ENCODE data around the gene MAPK11.

- TF ChIP-seq CTCF (optimal IDR thresholded peaks at IDR 0.05 in 1 of 3, IDR thresholded peaks at IDR 0.05 in 1 of 3, conservative IDR thresholded peaks at IDR 0.05 in 1 of 3; ENCODE audit: extremely low read depth in 1 of 3, insufficient read depth in 2 of 3, low read length in 3 of 3) (no peak), EZH2 (IDR thresholded peaks at IDR 0.05; ENCODE audit: low read length) (no peak)
These were observed 2.0 kb upstream of the MAPK11 start for GRCh38 chr22:50272044-50272802.

All from keratinocyte (primary cell).